Panc1 (cell line): ENCODE data around the gene ZNF506. TPM values are rescaled to one million over a fixed set of nuclear protein-coding genes. Genes with fewer than 3 reads are reported as not detected.

Experiments used
- ATAC-seq: fragments of 200-7000 bp; cut with Tn5 transposase; 2 replicates; pipeline ENCODE4 v1.9.1; 2020; ENCODE audit warnings: mild to moderate bottlenecking, moderate library complexity
- BruUV-seq: library from RNA; stranded (reverse); fragments of 400-500 nt; replicated peaks from 2 replicates; lab custom pipeline; 2021; lab: Mats Ljungman, UMichigan
- CTCF ChIA-PET: fragments of 300-600 bp; sonication (Branson Sonifier 250); formaldehyde crosslinking; loops from one replicate; lab custom pipeline; 2022; ENCODE audit warnings: antibody characterized with exemption; lab: Charles Lee
- POLR2A ChIA-PET: fragments of 300-600 bp; sonication (Branson Sonifier 250); formaldehyde crosslinking; loops from one replicate; lab custom pipeline; 2022; ENCODE audit warnings: antibody characterized with exemption; lab: Charles Lee
- DNase-seq: peaks from one replicate; pipeline ENCODE4 v3.0.0-alpha.2; 2010; ENCODE audit warnings: low read depth, low spot score
- H3K27ac ChIP-seq: 2 replicates; pipeline ENCODE4 v1.5.1; 2011; ENCODE audit warnings: mild to moderate bottlenecking, low read length, inconsistent platforms
- H3K27me3 ChIP-seq: fragments of 200-500 bp; sonication (Bioruptor generic); 2 replicates; pipeline ENCODE4 v1.6.0; 2014; ENCODE audit warnings: low read length, inconsistent platforms; ENCODE audit not compliant: control insufficient read depth, insufficient read depth
- H3K36me3 ChIP-seq: fragments of 200-500 bp; sonication (Bioruptor generic); 2 replicates; pipeline ENCODE4 v1.5.1; 2014; ENCODE audit warnings: inconsistent platforms, mild to moderate bottlenecking, low read length, moderate library complexity; ENCODE audit not compliant: control insufficient read depth, insufficient read depth
- H3K4me1 ChIP-seq: 2 replicates; pipeline ENCODE4 v1.5.1; 2011; ENCODE audit warnings: inconsistent platforms, mild to moderate bottlenecking, low read length, moderate library complexity; ENCODE audit not compliant: control insufficient read depth, insufficient read depth
- H3K4me3 ChIP-seq, 2 experiments: 2 replicates each; pipeline ENCODE4 v1.5.1; 2011 to 2012; ENCODE audit warnings: low read depth in 2 of 2, low read length in 2 of 2, mild to moderate bottlenecking in 2 of 2, inconsistent platforms in 1 of 2, moderate library complexity in 1 of 2
- H3K9me3 ChIP-seq: fragments of 200-500 bp; sonication (Bioruptor generic); 2 replicates; pipeline ENCODE4 v1.5.1; 2014; ENCODE audit warnings: low read depth, mild to moderate bottlenecking, inconsistent platforms, low read length, moderate library complexity; ENCODE audit not compliant: control insufficient read depth, insufficient read depth
- CTCF ChIP-seq: fragments of 450-650 bp; IDR thresholded peaks from 2 replicates; pipeline ENCODE4 v1.5.1; 2017; ENCODE audit warnings: mild to moderate bottlenecking
- POLR2AphosphoS5 ChIP-seq: IDR thresholded peaks from 2 replicates; pipeline ENCODE4 v1.6.1; 2012; ENCODE audit warnings: mild to moderate bottlenecking, low read depth, low read length, moderate library complexity
- REST ChIP-seq, 2 experiments: IDR thresholded peaks; 2 replicates each; pipeline ENCODE4 v1.6.1; 2011 to 2012; ENCODE audit warnings: low read depth in 2 of 2, control low read depth in 1 of 2, low read length in 1 of 2, mild to moderate bottlenecking in 1 of 2, moderate library complexity in 1 of 2; ENCODE audit not compliant: insufficient read depth in 1 of 2
- SIN3A ChIP-seq: IDR thresholded peaks from 2 replicates; pipeline ENCODE4 v1.6.1; 2012; ENCODE audit warnings: low read depth, mild to moderate bottlenecking, low read length, moderate library complexity, borderline replicate concordance; ENCODE audit not compliant: insufficient read depth
- TCF7L2 ChIP-seq: IDR thresholded peaks from 2 replicates; pipeline ENCODE4 v1.6.1; 2011; ENCODE audit warnings: mild to moderate bottlenecking, low read depth, low read length, inconsistent platforms
- in situ Hi-C: cut with HindIII; loops from 2 replicates; pipeline ENCODE4 v1.10.0; 2016; ENCODE audit warnings: low sequenced_read_pairs, low pct_unique_long_range_greater_than_20kb
- intact Hi-C: fragments of 100-400 bp; cut with micrococcal nuclease; formaldehyde crosslinking; loops from one replicate; pipeline ENCODE4 v1.10.0; 2022; ENCODE audit not compliant: unreplicated experiment
- total RNA-seq: library from RNA; stranded (reverse); gene quantifications from one replicate; pipeline ENCODE4 v1.2.1, GENCODE V29; 2021; ENCODE audit not compliant: unreplicated experiment

Gene ZNF506
- total RNA-seq, 1 experiment from 2014 or later, result 11.4 TPM

GRCh38 chr19:19752760-19753403 lies 68.7 kb downstream of the ZNF506 start:
- CTCF ChIA-PET, result no interaction called here
- ATAC-seq, result no peak
- no peaks in the 10 kb centered on the region for H3K9me3 ChIP-seq
- DNase-seq, result no peak
- no peaks in the 10 kb centered on the region for H3K36me3 ChIP-seq
- H3K27ac ChIP-seq, result no peak overlapping the region
- no peak overlapping the region for H3K4me3 ChIP-seq
- POLR2A ChIA-PET, result no interaction called here
- in situ Hi-C loops (no loop called here), intact Hi-C loops (no loop called here)
- H3K4me1 ChIP-seq, result no peaks in the 10 kb centered on the region
- TF ChIP-seq CTCF (no peak), SIN3A (no peak), POLR2AphosphoS5 (no peak), TCF7L2 (no peak), REST (IDR thresholded peaks at IDR 0.05; ENCODE audit: insufficient read depth in 1 of 2, low read depth in 2 of 2, low read length in 1 of 2) (no peak)
- BruUV-seq, result no TSS peak
- no peaks in the 10 kb centered on the region for H3K27me3 ChIP-seq

GRCh38 chr19:19751846-19752245 lies 69.7 kb downstream of the ZNF506 start:
- H3K27ac ChIP-seq, result no peak overlapping the region
- H3K4me1 ChIP-seq, result no peaks in the 10 kb centered on the region
- ChIA-PET POLR2A (no interaction called here), CTCF (no interaction called here)
- no peak overlapping the region for H3K4me3 ChIP-seq
- TF ChIP-seq SIN3A (no peak), POLR2AphosphoS5 (no peak)
- no TSS peak for BruUV-seq
- no peak for DNase-seq
- no peaks in the 10 kb centered on the region for H3K9me3 ChIP-seq
- no peaks in the 10 kb centered on the region for H3K36me3 ChIP-seq
- no peak for ATAC-seq
- H3K27me3 ChIP-seq, result no peaks in the 10 kb centered on the region
- intact Hi-C loops (no loop called here), in situ Hi-C loops (no loop called here)
